ENCODE data around the gene BOC. TPM values are rescaled to one million over a fixed set of nuclear protein-coding genes. Genes with fewer than 3 reads are reported as not detected.

BOC gene
- total RNA-seq, 2 experiments from 2014 or later: not detected

DNA sequence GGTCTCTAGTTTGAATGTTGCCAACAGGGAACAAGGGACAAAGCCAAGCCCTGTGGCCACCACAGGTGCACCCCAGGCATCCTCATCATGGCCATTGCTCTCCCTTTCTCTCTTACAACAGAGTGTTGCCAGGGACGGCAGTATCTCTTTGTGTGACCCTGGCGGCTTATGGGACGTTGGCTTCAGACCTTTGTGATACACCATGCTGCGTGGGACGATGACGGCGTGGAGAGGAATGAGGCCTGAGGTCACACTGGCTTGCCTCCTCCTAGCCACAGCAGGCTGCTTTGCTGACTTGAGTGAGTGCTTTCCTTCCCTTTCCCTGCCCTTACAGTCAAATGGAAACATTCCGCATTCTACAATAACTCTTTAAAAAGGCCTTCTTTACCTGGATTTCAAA lies 38.2 kb downstream of the BOC start:
- no peak for DNase-seq
- Histone ChIP-seq H3K9me3 (ENCODE audit: control insufficient read depth in 1 of 2, insufficient read depth in 1 of 2, low read length in 2 of 2) (peaks cover 0 to 4% of the 10 kb centered on the region in 2 experiments), H3K36me3 (ENCODE audit: insufficient read depth, low read length) (no peaks in the 10 kb centered on the region), H3K4me1 (ENCODE audit: insufficient read depth, low read length) (no peaks in the 10 kb centered on the region), H3K27ac (ENCODE audit: low read depth in 1 of 2, low read length in 2 of 2) (no peak overlapping the region), H3K27me3 (ENCODE audit: control insufficient read depth in 1 of 2, insufficient read depth in 2 of 2, low read length in 2 of 2) (no peaks in the 10 kb centered on the region), H3K4me3 (ENCODE audit: low read length) (no peak overlapping the region)
- H3K36me3 Mint-ChIP-seq (ENCODE audit: low read depth): no peaks in the 10 kb centered on the region
- intact Hi-C loops (cut with DNase I, micrococcal nuclease): no loop called here
- CTCF ChIA-PET: no interaction called here
- no peak overlapping the region for H3K4me3 Mint-ChIP-seq
- TF ChIP-seq CTCF (IDR thresholded peaks at IDR 0.05): no peak
- no peak for ATAC-seq (ENCODE audit: poor library complexity)
- POLR2A ChIA-PET: no interaction called here
- H3K9me3 Mint-ChIP-seq: no peaks in the 10 kb centered on the region
- H3K4me1 Mint-ChIP-seq (ENCODE audit: low read depth): no peaks in the 10 kb centered on the region
- H3K27ac Mint-ChIP-seq: no peak overlapping the region
- H3K27me3 Mint-ChIP-seq: peaks cover 12% of the 10 kb centered on the region

DNA sequence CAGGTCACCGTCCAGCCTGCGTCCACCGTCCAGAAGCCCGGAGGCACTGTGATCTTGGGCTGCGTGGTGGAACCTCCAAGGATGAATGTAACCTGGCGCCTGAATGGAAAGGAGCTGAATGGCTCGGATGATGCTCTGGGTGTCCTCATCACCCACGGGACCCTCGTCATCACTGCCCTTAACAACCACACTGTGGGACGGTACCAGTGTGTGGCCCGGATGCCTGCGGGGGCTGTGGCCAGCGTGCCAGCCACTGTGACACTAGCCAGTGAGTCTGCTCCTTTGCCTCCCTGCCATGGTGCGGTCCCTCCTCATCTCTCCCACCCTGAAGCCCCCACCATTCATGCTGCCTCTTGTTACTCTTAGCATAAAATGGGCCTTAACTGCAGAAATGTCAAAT lies 39.2 kb downstream of the BOC start:
- H3K27ac ChIP-seq (ENCODE audit: low read depth in 1 of 2, low read length in 2 of 2): no peak overlapping the region
- ATAC-seq (ENCODE audit: poor library complexity): no peak
- H3K27me3 ChIP-seq (ENCODE audit: control insufficient read depth in 1 of 2, insufficient read depth in 2 of 2, low read length in 2 of 2): no peaks in the 10 kb centered on the region
- TF ChIP-seq CTCF (IDR thresholded peaks at IDR 0.05): no peak
- Mint-ChIP-seq H3K27ac (no peak overlapping the region), H3K27me3 (peaks cover 12% of the 10 kb centered on the region), H3K9me3 (no peaks in the 10 kb centered on the region), H3K4me1 (ENCODE audit: low read depth) (no peaks in the 10 kb centered on the region), H3K4me3 (no peak overlapping the region), H3K36me3 (ENCODE audit: low read depth) (no peaks in the 10 kb centered on the region)
- no peaks in the 10 kb centered on the region for H3K4me1 ChIP-seq (ENCODE audit: insufficient read depth, low read length)
- intact Hi-C loops (cut with DNase I, micrococcal nuclease): no loop called here
- no peak for DNase-seq
- no peaks in the 10 kb centered on the region for H3K36me3 ChIP-seq (ENCODE audit: insufficient read depth, low read length)
- ChIA-PET CTCF (no interaction called here), POLR2A (no interaction called here)
- no peak overlapping the region for H3K4me3 ChIP-seq (ENCODE audit: low read length)
- H3K9me3 ChIP-seq (ENCODE audit: control insufficient read depth in 1 of 2, insufficient read depth in 1 of 2, low read length in 2 of 2): peaks cover 0 to 4% of the 10 kb centered on the region in 2 experiments

- intact Hi-C loops (cut with DNase I, micrococcal nuclease): no loop called here
- H3K9me3 Mint-ChIP-seq: no peaks in the 10 kb centered on the region
- no peaks in the 10 kb centered on the region for H3K4me1 ChIP-seq (ENCODE audit: insufficient read depth, low read length)
- no peak overlapping the region for H3K4me3 Mint-ChIP-seq
- H3K27me3 ChIP-seq (ENCODE audit: control insufficient read depth in 1 of 2, insufficient read depth in 2 of 2, low read length in 2 of 2): no peaks in the 10 kb centered on the region
- ChIA-PET CTCF (no interaction called here), POLR2A (no interaction called here)
- no peak for DNase-seq
- no peak overlapping the region for H3K27ac ChIP-seq (ENCODE audit: low read depth in 1 of 2, low read length in 2 of 2)
- H3K9me3 ChIP-seq (ENCODE audit: control insufficient read depth in 1 of 2, insufficient read depth in 1 of 2, low read length in 2 of 2): peaks cover 0 to 4% of the 10 kb centered on the region in 2 experiments
- peaks cover 12% of the 10 kb centered on the region for H3K27me3 Mint-ChIP-seq
- no peaks in the 10 kb centered on the region for H3K36me3 ChIP-seq (ENCODE audit: insufficient read depth, low read length)
- H3K36me3 Mint-ChIP-seq (ENCODE audit: low read depth): no peaks in the 10 kb centered on the region
- no peak overlapping the region for H3K27ac Mint-ChIP-seq
- no peaks in the 10 kb centered on the region for H3K4me1 Mint-ChIP-seq (ENCODE audit: low read depth)
- ATAC-seq (ENCODE audit: poor library complexity): no peak
- TF ChIP-seq CTCF (IDR thresholded peaks at IDR 0.05): no peak
- no peak overlapping the region for H3K4me3 ChIP-seq (ENCODE audit: low read length)
Measured at GRCh38 chr3:113251817-113252216, 40.5 kb downstream of the BOC start.

Data from CD4-positive, alpha-beta T cell (primary cell).